Progenitor cell of endocrine pancreas (in vitro differentiated cells): Measurements from ENCODE around the gene SQSTM1. TPM values are rescaled to one million over a fixed set of nuclear protein-coding genes. Genes with fewer than 3 reads are reported as not detected.

Experiments used
- DNase-seq: peaks from one replicate; pipeline ENCODE4 v3.0.0; 2021; ENCODE audit warnings: low spot score; ENCODE audit not compliant: unreplicated experiment
- H3K27ac Mint-ChIP-seq: 2 replicates; pipeline ENCODE4 v1.8.0; 2021; ENCODE audit warnings: mild to moderate bottlenecking, moderate library complexity, mixed read lengths
- H3K27me3 Mint-ChIP-seq: 2 replicates; pipeline ENCODE4 v1.8.0; 2021; ENCODE audit warnings: mixed read lengths
- H3K36me3 Mint-ChIP-seq: 2 replicates; pipeline ENCODE4 v1.8.0; 2022; ENCODE audit warnings: mixed read lengths; ENCODE audit not compliant: insufficient read depth
- H3K4me1 Mint-ChIP-seq: 2 replicates; pipeline ENCODE4 v1.8.0; 2021; ENCODE audit warnings: low read depth, mixed read lengths
- H3K4me3 Mint-ChIP-seq: 2 replicates; pipeline ENCODE4 v1.8.0; 2021; ENCODE audit warnings: low read depth, mild to moderate bottlenecking, moderate library complexity, mixed read lengths
- H3K9me3 Mint-ChIP-seq: 2 replicates; pipeline ENCODE4 v1.8.0; 2021; ENCODE audit warnings: low read depth, mixed read lengths
- total RNA-seq: library from RNA; stranded (reverse); gene quantifications from 2 replicates; pipeline ENCODE4 v1.2.1, GENCODE V29; 2021
- TF ChIP-seq, protein P1 (sequence below): fragments of 200-600 bp; sonication (generic); IDR thresholded peaks from one replicate; pipeline ENCODE4 v1.5.0; 2021; ENCODE audit warnings: antibody characterized with exemption, mild to moderate bottlenecking; ENCODE audit not compliant: unreplicated experiment

The SQSTM1 gene
- total RNA-seq, 1 donor from 2014 or later: 113 TPM

GRCh38 chr5:179791881-179792611, 28.7 kb upstream of the SQSTM1 start:
- Mint-ChIP-seq H3K9me3 (peaks cover 3% of the 10 kb centered on the region), H3K27ac (no peak overlapping the region), H3K4me1 (no peaks in the 10 kb centered on the region), H3K4me3 (no peak overlapping the region), H3K27me3 (no peaks in the 10 kb centered on the region), H3K36me3 (peaks cover 7% of the 10 kb centered on the region)
- TF ChIP-seq, protein P1, sequence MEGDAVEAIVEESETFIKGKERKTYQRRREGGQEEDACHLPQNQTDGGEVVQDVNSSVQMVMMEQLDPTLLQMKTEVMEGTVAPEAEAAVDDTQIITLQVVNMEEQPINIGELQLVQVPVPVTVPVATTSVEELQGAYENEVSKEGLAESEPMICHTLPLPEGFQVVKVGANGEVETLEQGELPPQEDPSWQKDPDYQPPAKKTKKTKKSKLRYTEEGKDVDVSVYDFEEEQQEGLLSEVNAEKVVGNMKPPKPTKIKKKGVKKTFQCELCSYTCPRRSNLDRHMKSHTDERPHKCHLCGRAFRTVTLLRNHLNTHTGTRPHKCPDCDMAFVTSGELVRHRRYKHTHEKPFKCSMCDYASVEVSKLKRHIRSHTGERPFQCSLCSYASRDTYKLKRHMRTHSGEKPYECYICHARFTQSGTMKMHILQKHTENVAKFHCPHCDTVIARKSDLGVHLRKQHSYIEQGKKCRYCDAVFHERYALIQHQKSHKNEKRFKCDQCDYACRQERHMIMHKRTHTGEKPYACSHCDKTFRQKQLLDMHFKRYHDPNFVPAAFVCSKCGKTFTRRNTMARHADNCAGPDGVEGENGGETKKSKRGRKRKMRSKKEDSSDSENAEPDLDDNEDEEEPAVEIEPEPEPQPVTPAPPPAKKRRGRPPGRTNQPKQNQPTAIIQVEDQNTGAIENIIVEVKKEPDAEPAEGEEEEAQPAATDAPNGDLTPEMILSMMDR: no peak
- DNase-seq: no peak

- Mint-ChIP-seq H3K36me3 (peaks cover 9% of the 10 kb centered on the region), H3K27ac (no peak overlapping the region), H3K9me3 (peaks cover 3% of the 10 kb centered on the region), H3K27me3 (no peaks in the 10 kb centered on the region), H3K4me1 (no peaks in the 10 kb centered on the region), H3K4me3 (no peak overlapping the region)
- TF ChIP-seq, protein P1: no peak
- no peak for DNase-seq
Measured at GRCh38 chr5:179792612-179793467, 27.9 kb upstream of the SQSTM1 start.

DNA sequence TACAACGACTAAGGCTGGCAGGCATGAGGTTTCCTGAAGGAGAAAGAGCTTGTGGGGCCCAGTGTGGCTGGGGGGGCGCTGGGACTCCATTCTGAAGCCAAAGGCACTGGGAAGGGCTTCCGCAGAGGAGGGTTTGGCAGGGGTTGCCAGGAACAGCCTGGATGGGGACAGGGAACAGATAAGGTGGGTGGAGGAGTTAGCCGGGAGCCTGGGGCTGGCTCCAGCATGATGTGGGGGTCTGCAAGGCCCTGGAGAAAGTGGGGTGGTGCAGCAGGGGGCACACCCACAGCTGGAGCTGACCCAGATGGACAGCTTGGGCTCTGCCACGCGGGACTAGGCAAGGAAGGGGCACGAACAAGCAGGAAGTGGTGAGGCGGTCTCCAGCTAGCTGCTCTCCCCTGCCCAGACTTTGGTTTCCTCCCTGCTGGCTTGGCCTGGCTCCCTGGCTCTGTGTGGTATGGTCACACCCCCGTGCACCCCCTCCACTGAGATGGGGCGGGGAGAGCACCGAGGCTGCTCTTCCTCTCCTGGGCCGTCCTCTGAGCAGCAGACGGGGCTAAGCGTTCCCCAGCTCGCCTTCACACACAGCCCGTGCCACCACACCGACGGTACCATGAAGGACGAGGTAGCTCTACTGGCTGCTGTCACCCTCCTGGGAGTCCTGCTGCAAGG, 27.1 kb upstream of the SQSTM1 start, which contains the start of gene LTC4S:
TSS of gene LTC4S (plus strand) at position 519 of the 672 bp plus-strand sequence. CDS start at position 614, 95 bp downstream.
- peak within 1 kb of the TSS; percentile 81 for H3K27ac Mint-ChIP-seq
- TF ChIP-seq, protein P1: no peak
- no peak for DNase-seq
- H3K9me3 Mint-ChIP-seq: peaks cover 3% of the 10 kb centered on the region
- H3K4me1 Mint-ChIP-seq: no peaks in the 10 kb centered on the region
- H3K4me3 Mint-ChIP-seq: peak within 1 kb of the TSS; percentile 68
- H3K27me3 Mint-ChIP-seq: no peaks in the 10 kb centered on the region
- H3K36me3 Mint-ChIP-seq: peaks cover 8% of the 10 kb centered on the region

DNA sequence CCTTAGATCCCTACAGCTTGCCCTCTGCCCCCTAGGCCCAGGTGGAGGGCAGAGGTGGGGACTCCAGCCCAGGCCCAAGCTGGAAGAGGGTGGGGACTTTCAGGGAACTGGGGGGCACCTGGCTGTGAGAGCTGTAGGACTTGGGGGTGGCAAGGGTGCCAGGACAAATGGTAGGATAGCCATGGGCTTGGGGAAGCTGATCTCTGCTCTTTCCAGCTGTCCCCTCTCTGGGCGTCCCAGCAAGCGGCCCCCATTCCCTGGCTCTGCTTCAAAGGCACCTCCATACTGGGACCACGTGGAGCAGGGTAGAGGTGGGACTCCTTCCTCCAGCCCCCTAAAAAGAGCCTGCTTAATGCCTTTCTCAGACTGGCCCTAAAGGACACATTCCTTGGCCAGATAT, 26.5 kb upstream of the SQSTM1 start:
- H3K27ac Mint-ChIP-seq: peak overlapping the region; percentile 10
- TF ChIP-seq, protein P1: no peak
- DNase-seq: no peak
- H3K9me3 Mint-ChIP-seq: peaks cover 3% of the 10 kb centered on the region
- H3K36me3 Mint-ChIP-seq: peaks cover 8% of the 10 kb centered on the region
- H3K4me1 Mint-ChIP-seq: no peaks in the 10 kb centered on the region
- H3K27me3 Mint-ChIP-seq: no peaks in the 10 kb centered on the region
- H3K4me3 Mint-ChIP-seq: no peak overlapping the region

GRCh38 chr5:179794575-179794974, 26.1 kb upstream of the SQSTM1 start:
- Mint-ChIP-seq H3K36me3 (peaks cover 9% of the 10 kb centered on the region), H3K27me3 (no peaks in the 10 kb centered on the region), H3K4me1 (no peaks in the 10 kb centered on the region), H3K4me3 (peak overlapping the region; percentile 68), H3K9me3 (no peaks in the 10 kb centered on the region), H3K27ac (peak overlapping the region; percentile 81)
- no peak for DNase-seq
- TF ChIP-seq, protein P1: no peak
